ENCODE measurements around the gene GRK1.

Gene GRK1

DNA sequence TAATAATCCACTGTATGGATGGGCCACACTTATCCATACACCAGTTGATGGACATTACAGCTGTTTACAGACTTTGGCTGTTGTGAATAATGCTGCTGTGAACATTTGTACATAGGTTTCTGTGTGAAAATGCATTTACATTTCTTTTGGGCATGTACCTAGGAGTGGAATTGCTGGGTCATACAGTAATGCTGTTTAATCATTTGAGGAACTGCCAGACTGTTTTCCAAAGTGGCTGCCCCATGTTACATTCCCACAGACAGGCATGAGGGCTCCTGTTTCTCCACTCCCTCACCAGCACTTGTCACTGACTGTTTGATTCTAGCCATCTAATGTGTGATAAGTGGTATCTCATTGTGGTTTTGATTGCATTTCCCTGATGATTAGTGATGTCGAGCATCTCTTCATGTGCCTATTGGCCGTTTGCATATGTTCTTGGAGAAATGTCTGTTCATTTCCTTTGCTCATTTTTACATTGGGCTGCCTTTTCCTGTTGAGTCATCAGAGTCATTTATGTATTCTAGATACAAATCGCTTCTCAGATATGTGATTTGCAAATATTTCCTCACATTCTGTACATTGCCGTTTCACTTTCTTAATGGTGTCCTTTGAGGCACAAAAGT lies 104.8 kb downstream of the GRK1 start:
- TF ChIP-seq, protein P1, sequence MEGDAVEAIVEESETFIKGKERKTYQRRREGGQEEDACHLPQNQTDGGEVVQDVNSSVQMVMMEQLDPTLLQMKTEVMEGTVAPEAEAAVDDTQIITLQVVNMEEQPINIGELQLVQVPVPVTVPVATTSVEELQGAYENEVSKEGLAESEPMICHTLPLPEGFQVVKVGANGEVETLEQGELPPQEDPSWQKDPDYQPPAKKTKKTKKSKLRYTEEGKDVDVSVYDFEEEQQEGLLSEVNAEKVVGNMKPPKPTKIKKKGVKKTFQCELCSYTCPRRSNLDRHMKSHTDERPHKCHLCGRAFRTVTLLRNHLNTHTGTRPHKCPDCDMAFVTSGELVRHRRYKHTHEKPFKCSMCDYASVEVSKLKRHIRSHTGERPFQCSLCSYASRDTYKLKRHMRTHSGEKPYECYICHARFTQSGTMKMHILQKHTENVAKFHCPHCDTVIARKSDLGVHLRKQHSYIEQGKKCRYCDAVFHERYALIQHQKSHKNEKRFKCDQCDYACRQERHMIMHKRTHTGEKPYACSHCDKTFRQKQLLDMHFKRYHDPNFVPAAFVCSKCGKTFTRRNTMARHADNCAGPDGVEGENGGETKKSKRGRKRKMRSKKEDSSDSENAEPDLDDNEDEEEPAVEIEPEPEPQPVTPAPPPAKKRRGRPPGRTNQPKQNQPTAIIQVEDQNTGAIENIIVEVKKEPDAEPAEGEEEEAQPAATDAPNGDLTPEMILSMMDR (IDR thresholded peaks at IDR 0.05): no peak

DNA sequence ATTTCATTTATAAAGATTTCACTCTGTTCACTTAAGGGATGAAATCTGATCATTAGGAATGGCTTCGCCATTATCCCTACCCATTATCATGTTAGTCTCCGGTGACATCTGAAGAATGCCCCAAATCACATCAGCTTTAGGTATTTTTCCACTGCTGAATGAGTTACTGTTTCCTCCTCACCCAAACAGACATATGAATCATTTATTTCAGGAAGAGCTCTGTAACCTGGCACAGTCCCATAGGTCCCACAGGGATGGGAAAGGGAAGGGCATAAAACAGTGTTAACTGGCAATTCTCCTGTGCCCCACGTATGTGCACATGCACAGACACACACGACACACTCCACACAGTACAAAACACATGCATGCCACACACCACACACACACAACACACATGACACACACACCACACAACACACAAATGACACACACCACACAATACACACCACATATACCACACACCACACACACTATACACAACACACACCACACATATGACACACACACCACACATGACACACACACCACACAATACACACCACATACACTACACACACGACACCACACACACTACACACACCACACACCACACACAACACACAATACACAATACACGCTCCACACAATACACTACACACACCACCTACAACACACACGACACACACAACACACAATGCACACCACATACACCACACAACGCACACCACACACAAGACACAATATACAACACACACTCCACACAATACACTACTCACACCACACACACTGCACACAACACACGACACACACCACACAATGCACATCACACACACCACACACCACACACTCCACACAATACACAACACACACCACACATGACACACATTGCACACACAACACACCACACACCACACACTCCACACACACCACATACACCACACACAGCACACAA lies 107.4 kb downstream of the GRK1 start:
- TF ChIP-seq, protein P1 (IDR thresholded peaks at IDR 0.05): no peak

DNA sequence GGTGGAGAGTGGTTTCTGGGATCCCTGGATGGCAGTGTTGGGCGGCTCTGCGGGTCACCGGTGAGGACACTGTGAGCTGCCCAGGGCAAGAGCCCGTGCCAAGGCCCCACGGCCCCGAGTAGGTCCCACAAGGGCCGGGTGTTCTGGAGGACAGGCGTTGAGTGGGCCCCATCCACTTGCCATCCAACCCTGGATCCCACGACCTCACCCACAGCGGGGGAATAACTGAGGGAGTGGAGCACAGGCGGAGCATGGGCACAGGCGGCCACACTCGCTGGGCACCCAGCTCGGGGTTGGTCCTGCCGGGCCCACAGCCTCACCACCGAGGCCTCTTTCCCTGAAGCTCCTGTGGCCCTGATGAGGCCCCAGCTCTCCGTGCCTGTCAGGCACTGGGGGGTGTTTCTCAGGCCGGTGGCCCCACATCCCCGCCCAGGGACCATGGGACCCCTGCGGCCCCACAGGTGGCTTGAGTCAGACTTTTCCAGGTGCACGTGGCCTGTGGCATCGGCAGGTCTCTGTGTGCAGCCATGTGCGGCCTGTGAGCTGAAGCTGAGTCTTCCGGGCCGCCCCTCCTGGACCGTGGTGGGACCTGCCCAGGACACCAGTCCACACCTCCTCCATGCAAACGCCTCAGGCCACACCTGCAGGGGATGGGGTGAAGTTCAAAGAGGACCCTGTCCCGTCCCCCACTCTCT lies 108.6 kb downstream of the GRK1 start:
- TF ChIP-seq, protein P1 (IDR thresholded peaks at IDR 0.05): no peak

DNA sequence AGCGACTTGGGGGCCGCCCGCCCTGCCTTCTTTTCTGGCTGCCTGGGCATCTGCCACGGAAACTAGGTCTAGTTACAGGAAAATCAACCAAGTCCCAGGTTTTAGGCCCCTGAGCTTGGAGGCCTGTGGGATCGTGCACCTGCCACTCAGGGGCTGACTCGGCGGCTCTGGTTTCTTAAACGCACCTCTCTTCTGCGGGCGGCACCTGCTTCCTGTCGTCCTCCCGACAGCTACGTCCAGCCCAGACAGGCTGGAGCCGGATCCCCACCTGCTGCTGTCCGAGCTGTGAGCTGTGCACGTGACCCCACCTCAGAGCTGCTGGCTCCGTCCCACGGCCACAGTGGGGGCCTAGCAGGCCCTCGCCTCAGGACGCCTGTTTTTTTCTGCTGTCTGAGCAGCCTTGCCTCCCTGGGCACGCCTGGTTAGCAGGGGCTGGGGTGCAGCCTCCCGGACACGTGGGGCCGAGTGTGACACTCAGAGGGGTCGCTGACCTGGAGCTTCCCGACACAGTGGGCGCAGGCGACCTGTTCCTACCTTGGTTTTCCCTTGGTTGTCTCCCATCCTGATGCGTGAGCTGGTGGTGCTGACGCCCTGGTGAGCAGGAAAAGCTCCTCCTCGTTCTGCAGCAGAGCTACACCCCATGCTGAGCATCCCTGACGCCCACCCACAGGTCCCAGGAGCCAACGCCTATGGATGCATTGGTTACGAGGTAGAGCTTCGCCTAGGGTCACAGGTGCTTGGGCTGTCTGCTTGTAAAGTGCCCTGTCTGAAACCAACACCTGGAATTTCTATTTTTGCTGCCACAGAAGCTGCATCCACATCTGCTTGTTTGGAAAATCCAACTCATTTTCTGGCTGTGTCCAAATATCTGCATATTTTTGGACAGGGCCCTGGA lies 109.5 kb downstream of the GRK1 start:
- TF ChIP-seq, protein P1 (IDR thresholded peaks at IDR 0.05): no peak

- TF ChIP-seq, protein P1 (IDR thresholded peaks at IDR 0.05): no peak
Observed at GRCh38 chr13:113777311-113778260, 110.6 kb downstream of the GRK1 start.

DNA sequence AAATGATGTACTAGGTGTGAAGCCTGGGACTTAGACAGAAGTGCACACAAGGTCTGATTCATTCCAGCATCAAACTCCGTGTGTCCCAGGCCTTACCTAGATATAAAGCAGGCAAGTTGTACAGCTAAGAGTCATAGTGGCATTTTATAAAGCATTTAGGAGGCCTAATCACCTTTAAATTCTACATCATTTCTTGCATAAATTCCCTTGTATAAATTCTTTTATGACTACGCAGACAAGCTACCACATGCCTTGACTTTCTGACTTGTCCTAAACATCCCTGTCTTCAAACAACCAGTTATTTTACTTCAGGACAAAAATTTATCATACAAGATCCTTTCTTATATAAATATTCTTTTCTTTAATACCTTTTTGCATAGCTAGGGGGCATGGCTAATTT lies 114.6 kb downstream of the GRK1 start:
- TF ChIP-seq, protein P1 (IDR thresholded peaks at IDR 0.05): no peak
